ENCODE measurements around the gene OS9.

- TF ChIP-seq POLR2A (IDR thresholded peaks at IDR 0.05; ENCODE audit: low read depth, low read length) (no peak), POLR2AphosphoS5 (IDR thresholded peaks at IDR 0.05; ENCODE audit: low read depth, low read length) (no peak)
Observed at GRCh38 chr12:57734591-57734990, 40.7 kb downstream of the OS9 start.

Measured in GM12891 (cell line).